ENCODE measurements around the gene POU6F2.
"Not testable (repeated sequence)": the region's sequence is repeated elsewhere in the genome, so short reads cannot be mapped to it uniquely, and the experiment has no call there.

POU6F2 gene

GRCh38 chr7:38977685-38978084 is at the start of gene POU6F2:
Gene POU6F2, plus strand, starts transcription at chr7:38977909. Its CDS starts 45 bp downstream, at chr7:38977954.
- no peak for DNase-seq

GRCh38 chr7:38928506-38928905 is 49.2 kb upstream of the POU6F2 start:
- no peak for DNase-seq

- DNase-seq, result no peak
Measured at GRCh38 chr7:38929460-38930171, 48.1 kb upstream of the POU6F2 start.

- DNase-seq, result no peak
Measured at GRCh38 chr7:38932509-38933168, 45.1 kb upstream of the POU6F2 start.

GRCh38 chr7:38934051-38934450 is 43.7 kb upstream of the POU6F2 start:
- no peak for DNase-seq

- no peak for DNase-seq
Measured at GRCh38 chr7:38934536-38934935, 43.2 kb upstream of the POU6F2 start.

- DNase-seq, result no peak
Measured at GRCh38 chr7:38936641-38937040, 41.1 kb upstream of the POU6F2 start.

- no peak for DNase-seq
Measured at GRCh38 chr7:38938001-38938485, 39.7 kb upstream of the POU6F2 start.

GRCh38 chr7:38938589-38938988 is 39.1 kb upstream of the POU6F2 start:
- no peak for DNase-seq

GRCh38 chr7:38940774-38941173 is 36.9 kb upstream of the POU6F2 start:
- DNase-seq, result no peak

GRCh38 chr7:38942431-38943051 is 35.2 kb upstream of the POU6F2 start:
- DNase-seq, result no peak

- not testable (repeated sequence) for DNase-seq
Measured at GRCh38 chr7:38947541-38947940, 30.2 kb upstream of the POU6F2 start.

- no peak for DNase-seq
Measured at GRCh38 chr7:38950309-38950708, 27.4 kb upstream of the POU6F2 start.

- DNase-seq, result no peak
Measured at GRCh38 chr7:38951213-38951612, 26.5 kb upstream of the POU6F2 start.

- no peak for DNase-seq
Measured at GRCh38 chr7:38953227-38953626, 24.5 kb upstream of the POU6F2 start.

- DNase-seq, result no peak
Measured at GRCh38 chr7:38953971-38954370, 23.7 kb upstream of the POU6F2 start.

- DNase-seq, result no peak
Measured at GRCh38 chr7:38955892-38956291, 21.8 kb upstream of the POU6F2 start.

GRCh38 chr7:38962028-38962427 is 15.7 kb upstream of the POU6F2 start:
- no peak for DNase-seq

GRCh38 chr7:38964921-38965320 is 12.8 kb upstream of the POU6F2 start:
- DNase-seq, result no peak

GRCh38 chr7:38973760-38974159 is 3.9 kb upstream of the POU6F2 start:
- no peak for DNase-seq

GRCh38 chr7:38975944-38976392 is 1.7 kb upstream of the POU6F2 start:
- DNase-seq, result no peak

- DNase-seq, result no peak
Measured at GRCh38 chr7:38978491-38978890, 782 bp downstream of the POU6F2 start.

- DNase-seq, result no peak
Measured at GRCh38 chr7:38992203-38992602, 14.5 kb downstream of the POU6F2 start.

- no peak for DNase-seq
Measured at GRCh38 chr7:39001595-39001994, 23.9 kb downstream of the POU6F2 start.
